GM21447 (cell line): ENCODE data around the gene C10orf143.
A peak's percentile ranks its signal among the peaks of the same experiment; 100 is the strongest.
"Not testable (repeated sequence)": the region's sequence is repeated elsewhere in the genome, so short reads cannot be mapped to it uniquely, and the experiment has no call there.

ENCODE experiments used
- ATAC-seq: cut with Tn5 transposase; IDR thresholded peaks from one replicate; pipeline ENCODE4 v1.9.1; 2021; ENCODE audit not compliant: unreplicated experiment

C10orf143 gene

DNA sequence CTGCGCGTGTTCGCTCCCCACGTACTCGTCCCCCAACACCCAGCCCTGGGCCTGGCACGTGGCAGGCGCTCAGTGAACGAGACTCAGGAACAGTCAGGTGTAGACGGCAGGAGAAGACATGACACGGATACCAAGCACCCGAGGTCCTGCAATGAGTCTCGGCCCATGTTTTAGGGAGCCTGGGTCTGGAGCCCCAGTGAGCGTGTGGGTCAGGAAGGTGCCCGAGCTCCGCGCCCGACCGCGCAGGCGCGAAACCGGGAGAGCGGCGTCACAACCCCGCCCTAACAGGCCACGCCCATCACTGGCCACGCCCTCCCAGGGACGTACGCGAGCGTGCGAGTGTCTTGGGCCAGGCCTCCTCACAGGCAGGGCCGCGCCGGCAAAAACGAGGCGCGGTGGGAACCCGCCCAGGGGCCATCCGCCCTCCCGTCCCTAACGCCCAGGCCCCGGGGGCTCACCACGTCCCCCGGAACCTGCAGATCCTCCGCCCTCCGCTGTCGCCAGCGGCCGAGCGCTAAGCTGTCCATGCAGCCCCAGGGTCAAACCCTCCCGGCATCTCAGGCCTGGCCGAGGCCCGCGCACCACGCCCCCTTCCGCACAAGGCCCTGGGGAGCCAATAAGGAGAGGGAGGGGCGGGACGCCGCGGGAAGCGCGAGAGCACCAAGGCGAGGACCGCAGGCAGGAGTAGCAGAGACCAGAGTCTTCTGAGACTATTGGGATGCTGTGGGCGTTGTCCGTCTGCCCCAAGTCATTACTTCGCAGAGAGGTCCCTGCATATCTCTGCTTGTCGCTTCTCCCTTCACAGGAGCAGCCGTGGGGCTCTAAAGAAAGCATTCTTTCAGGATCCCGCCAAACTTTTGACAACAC, at the start of gene C10orf143:
C10orf143 (minus strand) TSS at position 585 of the 867 bp plus-strand sequence; CDS start at position 527, 58 bp downstream.
- ATAC-seq: peak; percentile 78

DNA sequence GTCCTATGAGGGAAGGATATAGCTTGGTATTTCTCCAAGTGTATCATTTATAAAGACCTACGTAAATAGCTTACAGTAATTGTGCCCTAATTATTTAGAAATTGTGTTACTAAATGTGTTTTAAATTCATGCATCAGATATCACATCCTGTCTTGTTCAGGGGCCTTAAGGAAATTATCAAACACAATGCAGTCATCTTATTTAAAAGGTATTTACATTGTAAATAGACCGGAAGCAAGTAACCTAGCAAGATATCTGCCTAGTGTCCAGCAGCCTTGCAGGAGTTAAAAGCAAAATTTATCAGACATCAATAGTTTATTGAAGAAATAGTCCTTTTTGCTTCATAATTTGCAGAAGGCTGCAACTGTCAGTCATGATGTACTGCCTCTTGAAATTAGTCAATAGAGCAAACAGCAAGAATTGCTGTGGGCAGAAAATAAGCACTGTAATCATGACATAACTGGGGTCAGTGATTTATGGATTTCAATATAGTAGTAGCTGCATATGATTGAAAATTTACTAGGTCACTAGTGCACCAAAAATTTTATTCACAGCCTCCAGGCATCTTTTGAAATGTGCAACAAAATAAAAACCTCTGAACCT, 48.7 kb upstream of the C10orf143 start:
- ATAC-seq: no peak

DNA sequence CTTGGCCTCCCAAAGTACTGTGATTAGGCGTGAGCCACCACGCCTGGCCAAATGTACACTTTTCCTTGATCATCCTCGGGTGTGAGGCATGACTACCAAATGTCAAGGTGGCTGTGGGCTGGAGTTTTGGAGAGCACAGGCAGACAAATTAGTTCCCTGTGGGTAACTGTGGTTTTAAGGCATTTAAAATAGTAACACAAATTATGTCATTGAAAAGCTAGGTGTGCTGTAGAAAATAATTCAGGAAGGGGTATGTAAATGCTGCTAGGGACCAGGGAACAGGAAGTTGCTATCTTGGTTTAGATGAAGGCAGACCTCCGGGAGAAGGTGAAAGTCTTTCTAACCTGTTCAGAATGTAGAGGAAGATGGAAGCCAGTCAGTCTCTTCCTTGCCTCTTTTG, 35.4 kb upstream of the C10orf143 start:
- no peak for ATAC-seq

DNA sequence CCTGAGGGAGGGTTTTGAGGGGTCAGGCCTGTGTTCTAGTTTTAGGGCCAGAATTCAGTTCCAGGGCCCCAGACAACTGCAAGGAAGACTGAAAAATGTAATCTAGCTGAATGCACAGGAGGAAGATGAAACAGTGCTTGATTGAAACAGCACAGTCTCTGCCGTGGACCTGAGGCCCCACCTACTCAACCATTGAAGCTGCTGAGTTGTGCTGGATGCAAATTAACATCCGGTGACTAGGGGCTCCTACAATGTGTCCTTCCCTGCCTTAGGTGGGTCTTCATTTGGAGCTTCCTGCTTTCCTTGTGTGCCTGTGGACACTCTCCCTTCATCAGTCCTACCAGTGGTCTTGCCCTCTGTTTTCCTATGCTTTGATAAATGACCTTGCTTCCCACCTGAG, 31.2 kb upstream of the C10orf143 start:
- peak; percentile 88 for ATAC-seq

DNA sequence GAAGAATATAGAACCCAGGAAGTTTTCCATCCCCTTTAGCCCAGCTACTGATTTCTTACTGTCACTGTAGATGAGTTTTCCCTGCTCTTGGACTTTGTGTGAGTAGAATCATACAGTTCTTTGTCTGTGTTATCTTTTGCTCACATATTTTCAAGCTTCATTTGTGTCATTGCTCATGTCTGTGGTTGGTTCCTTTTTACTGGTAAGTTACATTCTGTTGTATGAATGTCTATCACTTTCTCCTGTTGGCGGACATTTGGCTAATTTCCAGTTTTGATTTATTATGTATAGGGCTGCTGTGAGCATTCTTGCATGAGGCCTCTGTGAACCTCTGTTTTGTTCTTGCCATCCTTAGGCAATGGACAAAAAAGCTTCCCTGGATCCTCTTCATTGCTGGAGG, 30.8 kb upstream of the C10orf143 start:
- ATAC-seq: peak; percentile 25

DNA sequence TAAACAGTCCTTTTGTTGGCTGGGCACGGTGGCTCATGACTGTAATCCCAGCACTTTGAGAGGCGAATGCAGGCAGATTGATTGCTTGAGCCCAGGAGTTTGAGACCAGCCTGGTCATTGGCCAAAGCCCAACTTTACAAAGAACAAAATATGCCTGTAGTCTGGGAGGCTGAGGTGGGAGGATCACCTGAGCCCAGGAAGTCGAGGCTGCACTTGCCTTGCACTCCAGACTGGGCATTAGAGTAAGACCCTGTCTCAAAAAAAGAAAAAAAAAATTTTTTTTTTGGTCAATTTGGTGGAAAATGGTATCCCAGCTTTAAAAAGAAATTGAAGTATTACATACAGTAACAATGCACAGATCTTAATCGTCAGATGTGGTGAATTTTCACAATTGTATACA, 30.4 kb upstream of the C10orf143 start:
- ATAC-seq: no peak

DNA sequence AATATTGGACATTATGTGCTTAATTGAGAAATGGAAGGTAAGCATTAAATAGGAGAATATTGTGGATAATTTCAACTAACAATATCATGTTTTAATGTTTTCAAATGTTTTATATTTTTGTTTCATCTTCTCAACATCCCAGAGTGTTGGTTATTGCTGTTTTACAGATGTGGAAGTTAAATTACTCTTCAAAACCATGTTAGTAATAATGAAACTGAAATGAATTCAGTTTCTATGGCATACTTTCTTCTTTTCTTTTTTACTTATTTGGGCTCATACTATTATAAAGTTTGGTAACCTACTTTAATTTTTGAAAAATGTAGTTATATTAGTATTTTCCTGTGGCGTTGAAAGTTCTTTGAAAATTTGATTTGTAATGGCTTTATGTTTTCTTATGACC, 29.8 kb upstream of the C10orf143 start:
- no peak for ATAC-seq

DNA sequence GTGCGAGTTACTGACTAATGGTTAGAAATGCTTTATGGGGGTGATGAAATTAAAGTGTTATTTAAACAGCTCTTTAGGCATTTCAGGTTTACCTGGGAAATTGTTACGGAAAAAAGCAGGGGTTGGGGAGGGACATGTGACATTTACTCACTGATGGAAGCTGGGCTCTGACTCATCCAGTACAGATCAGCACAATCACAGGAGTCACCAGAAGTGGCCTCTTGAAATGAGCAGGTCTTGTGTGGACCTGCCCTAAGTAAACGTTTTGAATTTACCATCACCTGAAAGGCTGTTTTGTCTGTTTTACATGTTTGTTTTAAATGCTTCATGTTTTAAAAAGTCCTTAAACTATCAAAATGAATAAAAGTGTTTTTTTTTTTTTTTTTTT, 27.8 kb upstream of the C10orf143 start:
- no peak for ATAC-seq

DNA sequence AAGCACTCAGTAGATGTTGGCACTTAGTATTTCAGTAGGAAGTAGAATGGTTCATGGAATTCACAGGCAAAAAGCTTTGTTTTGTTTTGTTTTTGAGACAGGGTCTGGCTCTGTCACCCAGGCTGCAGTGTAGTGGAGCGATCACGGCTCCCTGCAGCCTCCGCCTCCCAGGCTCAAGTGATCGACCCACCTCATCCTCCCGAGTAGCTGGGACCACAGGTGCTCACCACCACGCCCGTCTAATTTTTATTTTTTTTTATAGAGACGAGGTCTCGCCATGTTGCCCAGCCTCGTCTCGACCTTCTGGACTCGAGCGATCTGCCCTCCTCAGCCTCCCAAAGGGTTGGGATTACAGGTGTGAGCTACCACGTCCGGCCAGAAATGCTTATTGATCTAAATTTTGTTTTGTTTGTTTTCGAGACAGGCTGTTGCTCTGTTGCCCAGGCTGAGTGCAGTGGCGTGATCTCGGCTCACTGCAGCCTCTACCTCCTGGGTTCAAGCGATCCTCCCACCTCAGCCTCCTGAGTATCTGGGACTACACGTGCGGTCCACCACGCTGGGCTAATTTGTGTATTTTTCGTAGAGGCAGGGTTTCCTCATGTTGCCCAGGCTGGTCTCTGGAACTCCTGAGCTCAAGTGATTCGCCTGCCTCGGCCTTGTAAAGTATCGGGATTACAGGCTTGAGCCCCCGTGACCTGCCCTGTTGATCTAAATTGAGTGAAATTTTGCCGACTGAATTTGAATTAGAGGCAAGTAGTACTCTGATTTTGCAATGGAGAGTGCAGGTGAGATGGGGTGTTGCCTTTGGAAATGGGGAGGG, 27.2 kb upstream of the C10orf143 start:
- no peak for ATAC-seq

DNA sequence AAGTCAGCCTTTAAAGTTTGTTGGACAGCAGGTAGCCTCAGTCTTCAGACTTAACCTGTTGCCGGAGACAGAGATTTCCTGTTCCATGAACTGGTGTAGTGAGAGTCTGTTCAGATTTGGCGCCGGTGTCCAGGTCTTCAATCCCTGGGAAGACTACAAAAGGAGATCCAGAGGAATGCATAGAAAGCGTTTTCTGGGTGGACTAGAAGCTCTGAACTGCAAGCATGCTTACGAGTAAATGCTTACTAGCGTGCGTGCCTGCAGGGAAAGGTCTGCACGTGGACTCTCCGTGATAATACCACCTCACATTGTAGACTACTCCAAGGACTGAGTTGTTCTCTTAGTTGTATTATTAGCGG, 26.4 kb upstream of the C10orf143 start:
- ATAC-seq: no peak

DNA sequence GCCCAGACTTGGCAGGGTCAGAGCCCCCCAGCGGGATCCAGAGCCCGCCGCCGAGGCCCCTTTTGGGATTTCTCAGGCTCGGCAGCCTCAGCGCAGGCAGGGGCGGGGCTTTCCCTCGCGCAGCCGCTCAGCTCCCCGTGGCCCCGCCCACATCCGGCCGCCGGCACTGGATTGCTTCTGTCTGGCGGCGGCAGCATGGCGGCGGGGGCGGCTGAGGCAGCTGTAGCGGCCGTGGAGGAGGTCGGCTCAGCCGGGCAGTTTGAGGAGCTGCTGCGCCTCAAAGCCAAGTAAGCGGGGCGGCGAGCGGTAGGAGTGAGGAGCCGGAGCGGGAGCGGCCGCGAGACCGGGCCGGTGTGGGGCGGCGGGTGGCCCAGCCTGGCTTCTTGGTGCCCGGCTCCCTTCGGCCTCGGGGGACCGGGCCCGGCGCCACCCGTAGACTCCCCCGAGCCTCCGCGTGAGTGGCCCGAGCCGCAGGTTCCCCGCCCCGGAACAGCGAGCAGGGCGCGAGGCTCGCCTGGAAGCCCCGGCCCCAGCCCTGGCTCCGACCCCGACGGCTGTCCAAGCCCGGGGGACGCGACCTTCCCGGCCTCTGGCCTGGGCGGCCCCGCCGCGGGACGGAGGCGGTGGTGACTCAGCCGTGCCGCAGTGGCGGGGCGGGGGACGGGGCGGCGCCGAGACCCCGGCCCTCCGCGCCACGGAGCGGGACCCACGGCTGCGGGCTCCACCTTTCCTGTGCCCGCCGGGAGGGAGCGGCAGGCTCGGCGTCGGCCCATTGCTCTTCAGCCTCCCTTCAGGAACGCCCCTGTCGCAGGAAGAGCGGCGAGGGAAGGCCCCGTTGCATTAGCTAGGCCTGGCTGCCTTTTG, 25.8 kb upstream of the C10orf143 start, which contains the start of gene GLRX3:
GLRX3 (plus strand) TSS at position 166 of the 864 bp plus-strand sequence; CDS start at position 196, 30 bp downstream.
- peak; percentile 76 for ATAC-seq

DNA sequence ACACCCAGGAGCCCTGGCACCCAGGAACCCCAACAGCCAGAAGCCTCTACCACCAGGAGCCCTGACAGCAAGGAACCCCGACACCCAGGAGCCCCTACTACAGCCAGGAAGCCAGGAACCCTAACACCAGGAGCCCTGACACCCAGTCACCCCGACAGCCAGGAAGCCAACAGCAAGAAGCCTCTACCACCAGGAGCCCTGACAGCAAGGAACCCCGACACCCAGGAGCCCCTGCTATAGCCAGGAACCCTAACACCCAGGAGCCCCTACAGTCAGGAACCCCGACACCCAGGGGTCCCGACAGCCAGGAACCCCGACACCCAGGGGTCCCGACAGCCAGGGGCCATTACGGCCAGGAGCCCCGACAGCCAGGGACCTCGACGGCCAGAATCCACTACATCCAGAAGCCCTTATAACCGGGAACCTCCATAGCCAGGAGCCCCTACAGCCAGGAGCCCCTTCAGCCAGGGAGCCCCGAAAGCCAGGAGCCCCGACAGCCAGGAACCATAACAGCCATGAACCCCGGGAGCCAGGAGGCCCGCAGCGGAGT, 25.1 kb upstream of the C10orf143 start:
- ATAC-seq: peak; percentile 27

DNA sequence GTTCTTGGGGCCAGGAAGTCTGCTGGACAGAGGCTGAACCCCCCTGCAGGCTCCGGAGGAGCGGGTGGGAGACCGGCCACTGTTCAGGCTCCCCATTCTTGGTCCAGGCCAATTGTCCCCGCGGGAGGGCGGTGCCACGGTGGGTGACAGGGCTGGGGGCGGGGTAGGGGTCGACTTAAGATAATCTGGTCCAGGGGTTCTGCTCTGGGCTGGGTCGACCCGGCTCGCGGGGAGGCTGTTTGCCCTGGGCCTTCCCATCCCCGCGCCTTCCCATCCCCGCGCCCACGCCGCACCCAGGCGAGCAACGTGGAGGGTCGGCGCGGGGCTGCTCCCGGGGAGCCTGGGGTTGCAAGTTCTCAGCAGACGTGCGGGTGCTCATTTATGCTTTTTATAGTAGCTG, 18.3 kb upstream of the C10orf143 start:
- no peak for ATAC-seq

DNA sequence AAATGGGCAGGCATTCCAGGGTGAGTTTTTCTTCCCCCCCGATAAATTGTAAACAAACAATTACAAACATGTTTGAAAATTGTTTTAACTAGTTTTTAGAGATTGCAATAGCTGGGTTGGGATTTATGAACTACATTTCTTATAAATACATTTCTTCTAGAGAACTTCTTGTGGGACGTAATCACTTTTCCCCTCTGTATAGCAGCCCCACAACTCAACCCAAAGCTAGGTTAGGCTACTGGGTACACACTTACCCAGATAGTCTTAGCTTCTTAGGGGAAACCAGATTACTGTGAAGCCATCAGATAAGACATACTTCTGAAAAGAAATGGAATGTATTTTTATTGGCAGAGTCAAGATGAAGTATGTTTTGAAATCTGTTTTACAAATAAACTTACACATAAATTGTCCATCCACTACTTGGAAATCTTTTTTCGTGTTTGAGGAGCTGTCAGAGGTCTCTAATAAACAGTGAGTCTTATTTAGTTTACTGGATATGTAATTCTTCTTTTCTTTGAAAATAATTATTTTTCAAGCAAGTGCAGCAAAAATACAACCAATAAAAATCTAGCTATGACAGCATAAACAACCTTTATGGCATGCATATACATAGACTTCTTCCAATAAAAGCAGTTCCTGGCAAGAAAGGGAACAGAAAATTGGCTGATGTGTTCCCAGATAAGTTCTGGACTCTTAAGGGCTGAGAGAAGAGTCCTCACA, 17.6 kb upstream of the C10orf143 start:
- ATAC-seq: no peak

DNA sequence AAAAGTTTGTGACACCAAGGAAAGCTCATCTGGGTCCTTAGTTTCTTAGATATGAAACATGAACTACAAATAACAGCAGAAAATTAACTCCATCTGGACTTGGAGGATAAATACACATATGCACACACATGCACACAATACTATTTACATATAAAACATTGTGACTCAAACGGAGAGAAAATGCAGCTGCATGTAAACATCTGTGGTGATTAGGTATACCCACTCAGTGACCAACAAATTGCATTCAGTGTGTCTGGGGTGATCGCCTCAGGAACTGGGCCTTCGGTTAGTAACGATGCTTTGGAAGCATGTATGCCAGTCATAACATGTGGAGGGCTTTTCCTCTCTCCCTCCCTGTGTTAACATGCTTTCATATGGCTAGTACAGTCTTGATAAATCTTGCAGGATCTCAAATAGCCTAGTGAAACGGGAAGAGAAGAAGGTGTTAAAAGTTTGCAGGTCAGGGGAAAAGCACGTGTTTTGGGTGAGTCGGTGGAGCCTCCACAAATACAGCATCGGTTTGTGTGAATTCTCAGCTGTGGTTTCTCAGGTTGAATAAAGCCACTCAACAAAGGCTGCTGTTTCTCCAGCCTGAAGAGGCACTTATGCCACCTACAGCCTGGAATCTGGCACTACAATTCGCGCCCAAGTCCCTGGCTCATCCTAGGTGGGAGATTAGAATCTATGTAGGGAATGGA, 16.9 kb upstream of the C10orf143 start:
- peak; percentile 97 for ATAC-seq

DNA sequence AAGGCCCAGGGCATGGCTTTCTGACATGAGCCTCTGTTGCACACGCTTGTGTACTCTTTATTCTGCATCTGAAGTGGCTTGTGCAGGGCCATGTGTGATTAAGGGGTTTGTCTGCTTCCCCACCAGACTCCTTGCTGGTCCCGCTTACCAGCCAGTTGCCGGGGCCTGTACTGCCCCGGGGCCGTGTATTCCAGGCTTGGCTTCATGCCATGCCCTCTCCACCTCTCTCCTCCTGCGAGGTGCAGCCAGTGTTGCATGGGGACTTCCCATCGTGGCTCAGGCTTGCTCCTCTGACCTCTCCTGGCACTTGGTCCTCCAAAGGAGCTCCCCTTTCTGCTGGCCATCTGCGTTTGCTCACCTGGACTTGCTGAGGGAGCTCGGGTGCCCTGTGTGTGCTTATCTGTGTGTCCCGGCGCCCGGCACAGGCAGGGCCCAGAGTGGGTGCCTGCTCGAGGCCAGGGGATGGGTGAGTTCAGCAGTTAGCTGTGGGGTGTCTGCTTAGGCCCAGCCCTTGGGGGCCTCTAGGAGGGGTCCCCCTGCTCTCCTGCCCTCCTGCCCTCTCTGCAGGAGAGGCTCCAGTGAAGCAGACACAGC, 11.0 kb upstream of the C10orf143 start:
- ATAC-seq: no peak

DNA sequence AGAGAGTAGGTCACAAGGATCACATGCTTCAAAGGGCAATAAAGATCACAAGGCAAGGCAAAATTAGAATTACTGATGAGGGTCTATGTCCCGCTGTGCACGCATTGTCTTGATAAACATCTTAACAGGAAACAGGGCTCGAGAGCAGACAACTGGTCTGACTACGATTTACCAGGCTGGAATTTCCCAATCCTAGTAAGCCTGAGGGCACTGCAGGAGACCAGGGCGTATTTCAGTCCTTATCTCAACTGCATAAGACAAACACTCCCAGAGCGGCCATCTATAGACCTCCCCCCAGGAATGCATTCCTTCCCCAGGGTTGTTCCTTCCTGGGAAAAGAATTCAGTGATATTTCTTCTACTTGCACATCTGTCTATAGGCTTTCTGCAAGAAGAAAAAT, 6.9 kb upstream of the C10orf143 start:
- not testable (repeated sequence) for ATAC-seq

DNA sequence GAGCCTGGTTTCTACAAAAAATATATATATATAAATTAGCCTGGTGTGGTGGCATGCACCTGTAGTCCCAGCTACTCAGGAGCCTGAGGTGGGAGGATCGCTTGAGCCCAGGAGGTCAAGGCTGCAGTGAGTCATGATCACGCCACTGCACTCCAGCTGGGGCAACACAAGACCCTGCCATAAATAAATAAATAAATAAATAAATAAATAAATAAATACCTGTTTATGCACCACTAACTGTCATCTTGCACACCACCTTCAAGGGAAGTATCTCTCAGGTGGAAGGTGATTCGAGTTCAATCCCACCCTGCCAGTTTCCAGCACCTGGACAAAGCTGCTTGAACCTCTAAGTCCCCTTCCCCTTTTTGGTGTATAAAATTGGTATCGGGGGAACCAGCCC, 6.3 kb upstream of the C10orf143 start:
- not testable (repeated sequence) for ATAC-seq

DNA sequence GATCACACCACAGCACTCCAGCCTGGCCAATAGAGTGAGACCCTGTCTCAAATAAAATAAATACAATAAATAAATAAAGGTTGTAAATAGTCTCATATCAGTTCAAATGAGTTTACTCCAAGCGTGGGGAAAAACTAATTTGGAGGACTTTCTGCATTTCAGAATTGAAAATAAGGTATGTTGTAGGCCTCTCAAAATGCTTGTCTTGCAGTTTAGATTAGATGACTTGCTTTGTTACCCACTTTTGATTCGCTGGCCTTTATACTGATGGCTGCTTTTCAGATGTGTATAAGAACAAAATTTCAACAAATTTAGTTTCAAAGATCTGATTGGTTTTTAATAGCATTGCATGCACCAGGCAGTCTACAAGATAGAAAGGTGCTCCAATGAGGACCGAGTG, 2.2 kb upstream of the C10orf143 start:
- ATAC-seq: no peak
